NCI-H146 (cell line): ENCODE data around the gene ZBTB20.

ENCODE experiments used
- DNase-seq: peaks from one replicate; lab custom pipeline; 2025; lab: John Stamatoyannopoulos, UW

Gene ZBTB20

GRCh38 chr3:114872050-114872449 is 275.0 kb downstream of the ZBTB20 start:
- DNase-seq = no peak

- DNase-seq = no peak
Measured at GRCh38 chr3:114867835-114868503, 279.1 kb downstream of the ZBTB20 start.

GRCh38 chr3:114867359-114867758 is 279.7 kb downstream of the ZBTB20 start:
- no peak for DNase-seq

- no peak for DNase-seq
Measured at GRCh38 chr3:114866430-114866829, 280.7 kb downstream of the ZBTB20 start.

- DNase-seq = no peak
Measured at GRCh38 chr3:114864970-114865369, 282.1 kb downstream of the ZBTB20 start.

DNA sequence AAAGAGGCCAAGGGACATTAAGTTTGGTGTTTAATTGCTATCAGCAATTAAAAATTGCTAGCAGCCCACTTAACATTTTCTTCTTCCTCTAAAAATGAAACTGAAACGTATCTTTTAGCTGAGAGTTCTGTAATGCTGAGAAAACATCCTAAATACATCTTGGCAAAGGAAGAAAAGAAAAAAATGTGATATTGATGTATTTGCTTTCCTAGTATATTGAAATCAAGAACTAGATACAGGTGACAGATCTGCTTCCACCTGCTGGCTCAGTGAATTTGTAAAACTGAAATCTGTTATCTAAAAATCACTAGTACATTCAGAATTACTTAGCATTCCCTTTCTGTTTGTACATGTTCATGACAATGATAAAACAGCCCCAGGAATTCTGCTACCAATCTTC is 283.2 kb downstream of the ZBTB20 start:
- DNase-seq = peak; percentile 14

- peak; percentile 76 for DNase-seq
Measured at GRCh38 chr3:114861666-114862065, 285.4 kb downstream of the ZBTB20 start.

DNA sequence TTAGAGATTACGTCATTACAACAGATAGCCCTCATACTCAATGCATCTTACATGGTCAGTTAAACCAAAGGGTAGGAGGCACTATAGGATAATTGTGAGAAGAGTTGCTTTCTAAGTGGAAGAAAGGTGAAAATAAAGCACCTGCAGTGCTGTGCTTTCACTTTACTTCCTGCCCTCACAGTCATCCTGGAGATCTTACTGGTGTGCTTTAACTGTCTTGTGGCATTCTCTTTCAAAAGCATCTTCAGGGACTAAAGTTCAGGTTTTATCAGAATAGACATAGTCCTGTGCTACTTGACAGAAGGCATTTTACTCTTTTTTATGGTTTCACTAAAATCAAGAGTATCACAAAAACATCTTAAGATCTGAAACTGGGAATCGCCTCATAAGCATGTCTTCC is 286.6 kb downstream of the ZBTB20 start:
- peak; percentile 62 for DNase-seq

DNA sequence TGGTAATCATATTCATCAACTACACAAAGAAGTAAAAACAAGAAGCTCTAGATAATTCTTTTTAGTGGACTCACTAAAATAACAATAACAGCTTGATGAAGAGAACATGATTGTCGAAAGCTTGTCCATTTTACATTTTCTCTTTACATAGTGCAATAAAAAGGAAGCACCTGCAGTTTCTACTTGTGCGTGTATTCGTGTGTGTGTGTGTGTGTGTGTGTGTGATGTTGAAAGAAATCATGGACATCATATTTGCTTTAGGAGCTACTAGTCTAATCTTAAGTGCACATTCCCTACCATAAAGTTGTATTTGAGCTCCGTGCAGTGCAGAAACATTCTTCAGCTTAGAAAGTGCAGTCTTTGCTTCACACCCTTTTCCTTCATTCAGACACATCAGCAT is 288.8 kb downstream of the ZBTB20 start:
- peak; percentile 72 for DNase-seq

DNA sequence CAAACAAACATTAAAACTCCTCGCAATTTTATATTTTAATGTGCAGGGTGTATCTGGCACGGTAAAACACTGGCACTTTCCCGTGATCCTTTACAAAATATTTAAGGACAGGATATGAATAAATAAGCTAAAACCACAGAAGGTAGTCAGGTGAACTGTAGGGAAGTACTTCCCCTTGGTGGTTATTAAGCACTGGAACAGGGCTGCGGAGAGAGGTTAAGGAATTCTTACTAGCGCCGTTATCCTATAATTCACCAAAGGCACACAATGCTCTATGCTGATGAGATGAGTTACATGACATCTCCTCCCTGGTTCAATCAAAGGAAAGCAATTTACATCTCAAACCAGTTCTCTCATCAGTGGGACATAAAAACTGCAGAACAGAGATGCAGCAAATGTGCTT is 289.8 kb downstream of the ZBTB20 start:
- peak; percentile 59 for DNase-seq

DNA sequence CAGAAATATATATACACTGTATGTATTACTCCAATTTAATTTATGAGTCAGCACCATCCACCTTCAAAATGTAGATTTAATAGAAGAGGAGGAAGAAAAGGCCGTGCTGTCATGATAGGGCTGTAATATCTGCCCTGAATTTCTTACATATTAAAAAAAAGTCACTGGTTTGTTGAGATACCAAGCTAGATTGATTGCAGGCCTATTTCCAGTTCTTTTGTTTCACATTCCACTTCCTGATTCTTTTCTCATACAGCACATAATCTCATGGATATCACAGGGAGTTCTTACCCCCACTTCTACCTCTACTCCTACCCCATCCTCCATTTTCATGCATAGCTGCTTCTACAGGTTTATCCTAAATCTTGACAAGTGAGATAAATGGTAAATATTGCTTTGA is 290.3 kb downstream of the ZBTB20 start:
- DNase-seq = peak; percentile 38

DNA sequence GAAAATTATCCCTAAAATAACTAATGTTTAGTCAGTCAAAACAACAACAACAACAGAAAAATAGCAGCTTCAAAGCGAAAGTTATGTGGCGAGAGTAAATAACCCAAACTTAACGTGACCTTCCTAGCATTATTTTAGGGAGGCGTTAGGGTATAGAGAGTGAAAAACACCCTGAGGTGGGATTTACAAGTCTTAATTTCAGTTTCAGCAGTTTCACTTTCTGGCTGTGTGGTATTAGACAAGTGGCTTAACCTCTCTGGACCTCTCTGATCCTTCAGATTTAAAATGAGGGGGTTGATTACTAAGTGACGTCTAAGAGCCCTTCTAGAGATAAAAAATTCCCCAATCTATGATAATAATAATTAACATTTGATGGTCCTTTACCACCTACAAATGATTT is 291.2 kb downstream of the ZBTB20 start:
- DNase-seq = no peak

DNA sequence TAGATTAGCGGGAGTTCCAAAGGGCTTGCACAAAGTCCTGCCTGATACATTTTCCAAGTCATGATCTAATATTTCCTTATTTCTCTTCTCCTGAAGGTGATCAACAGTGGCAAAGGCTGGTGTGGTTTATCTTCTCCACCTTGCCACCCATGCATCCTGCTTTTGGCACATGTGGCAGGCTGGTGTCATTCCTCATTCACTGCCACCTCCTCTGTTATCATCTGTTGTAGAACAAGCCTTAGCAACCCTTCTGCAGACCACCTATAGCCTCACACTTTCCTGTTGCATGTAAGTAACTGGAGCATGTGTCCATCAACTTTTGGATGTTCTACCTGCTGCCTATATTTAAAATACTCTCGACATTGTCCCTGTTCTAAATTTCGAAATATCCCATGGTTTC is 294.1 kb downstream of the ZBTB20 start:
- no peak for DNase-seq

DNA sequence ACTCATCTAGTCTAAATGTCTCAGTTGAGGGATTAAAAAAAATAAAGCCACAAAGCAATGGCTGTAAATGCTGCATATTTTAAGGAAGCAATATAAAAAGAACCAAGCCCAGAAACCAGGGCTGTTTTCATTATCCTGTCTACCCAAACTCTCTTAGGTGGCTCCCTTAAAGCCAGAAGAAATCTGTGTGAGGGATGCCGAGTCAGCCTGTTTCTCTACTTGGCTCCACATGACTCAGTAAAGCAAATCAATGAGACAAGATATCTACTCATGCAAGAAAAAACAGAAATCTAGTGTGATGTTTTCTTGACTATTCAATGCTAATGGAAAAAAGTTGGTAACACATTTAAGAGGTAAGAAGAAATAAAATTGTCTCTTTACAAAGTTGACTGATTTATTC is 296.2 kb downstream of the ZBTB20 start:
- DNase-seq = no peak

- peak; percentile 46 for DNase-seq
Measured at GRCh38 chr3:114848643-114849350, 298.3 kb downstream of the ZBTB20 start.

DNA sequence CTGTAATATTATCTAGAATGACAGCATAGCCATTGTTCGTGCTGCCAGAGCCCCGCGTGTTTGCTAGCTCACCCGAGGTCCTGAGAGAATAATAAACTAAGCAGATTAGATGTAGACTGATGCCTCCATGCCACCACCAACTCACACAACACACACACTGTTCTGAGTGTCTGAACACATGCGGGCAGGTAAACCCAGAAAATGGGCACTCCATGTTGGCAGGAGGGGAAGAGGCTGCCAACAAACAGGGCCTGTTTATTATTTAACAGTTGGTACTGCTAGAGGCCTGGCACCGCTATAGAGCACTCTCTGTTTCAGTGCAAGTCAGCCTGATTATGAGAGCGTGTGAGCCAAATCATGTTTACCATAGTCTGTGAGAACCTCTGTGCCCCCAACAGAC is 299.0 kb downstream of the ZBTB20 start:
- DNase-seq = peak; percentile 36

DNA sequence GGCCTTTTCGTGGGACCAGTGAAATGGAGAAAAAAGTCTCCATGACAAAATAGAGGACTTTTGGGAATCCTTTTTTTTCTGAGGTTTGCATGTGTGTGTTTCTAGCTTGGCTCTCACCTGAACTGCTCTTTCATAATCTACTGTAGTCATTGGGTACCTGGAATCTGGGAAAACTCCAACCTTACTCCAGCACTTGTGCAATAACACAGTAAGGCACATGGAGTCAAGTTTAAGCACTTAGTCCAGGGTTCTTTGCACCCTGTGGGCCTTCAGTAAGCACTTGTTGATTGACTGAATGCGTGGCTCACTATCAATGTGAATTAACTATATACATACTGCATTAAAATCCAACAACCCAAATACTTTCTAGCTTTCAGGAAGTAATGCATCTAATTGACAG is 299.5 kb downstream of the ZBTB20 start:
- DNase-seq = no peak

DNA sequence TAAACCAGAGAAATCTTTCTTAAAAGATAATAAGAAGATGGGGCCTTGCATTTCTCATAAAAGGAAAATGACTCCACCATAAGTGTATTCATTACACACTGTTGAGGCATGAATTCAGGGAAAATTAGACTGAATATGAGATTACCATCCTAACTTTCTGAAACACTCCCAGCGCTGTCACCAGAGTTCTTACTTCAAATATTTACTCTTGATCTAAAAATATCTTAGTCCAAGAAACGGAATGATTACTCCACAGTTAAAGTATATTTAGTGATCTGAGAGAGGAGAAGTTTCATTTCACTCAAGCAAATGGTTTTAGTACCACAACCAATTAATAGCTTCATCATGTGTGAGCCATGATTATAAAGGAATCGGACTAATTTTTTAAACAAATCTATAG is 300.3 kb downstream of the ZBTB20 start:
- DNase-seq = peak; percentile 8

DNA sequence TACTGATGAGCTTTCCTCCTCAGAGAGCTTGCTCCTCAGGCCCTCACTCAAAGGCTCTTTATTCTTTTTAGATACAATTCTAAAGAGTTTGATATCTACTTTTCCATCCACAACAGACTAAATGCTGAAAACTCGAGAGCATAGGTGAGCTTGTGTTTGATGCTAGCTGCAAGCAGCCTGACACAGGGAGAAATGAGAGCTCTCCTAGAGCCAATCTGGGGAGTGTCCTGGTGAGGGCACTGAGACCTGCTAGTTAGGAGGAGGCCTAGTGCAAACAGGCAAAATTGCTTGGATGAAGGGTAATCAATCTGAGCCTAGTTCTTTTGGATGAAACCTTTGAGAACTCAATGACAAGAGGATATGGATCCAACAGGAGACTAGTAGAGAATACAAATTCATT is 300.8 kb downstream of the ZBTB20 start:
- DNase-seq = peak; percentile 83

- no peak for DNase-seq
Measured at GRCh38 chr3:114841515-114841914, 305.6 kb downstream of the ZBTB20 start.

GRCh38 chr3:114839476-114839875 is 307.6 kb downstream of the ZBTB20 start:
- DNase-seq = peak; percentile 8

DNA sequence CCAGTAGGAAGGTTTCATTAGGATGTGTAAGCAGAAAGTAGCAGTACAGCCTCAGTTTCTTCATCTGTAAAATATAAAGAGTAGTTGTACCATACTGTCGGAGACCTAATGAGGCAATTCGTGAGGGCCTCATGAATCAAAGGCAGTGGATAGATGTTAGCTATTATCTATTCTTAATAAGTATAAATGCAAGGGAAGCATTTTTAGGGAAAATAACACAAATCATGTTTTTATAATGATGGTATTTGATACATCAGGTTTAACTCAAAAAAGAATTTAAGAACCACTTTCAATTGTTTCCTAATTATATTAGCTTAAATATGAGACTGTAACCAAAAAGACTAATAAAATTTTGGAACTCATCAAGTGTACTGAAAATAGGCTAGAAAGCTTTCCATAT is 309.1 kb downstream of the ZBTB20 start:
- no peak for DNase-seq

GRCh38 chr3:114834175-114834940 is 312.7 kb downstream of the ZBTB20 start:
- no peak for DNase-seq
